Measurements from ENCODE around the gene TRPV4.

Gene TRPV4

GRCh38 chr12:109738878-109739665, 94.1 kb downstream of the TRPV4 start:
- no peak for DNase-seq

- no peak for DNase-seq
These were observed 95.0 kb downstream of the TRPV4 start for GRCh38 chr12:109738209-109738608.

GRCh38 chr12:109737631-109738030, 95.6 kb downstream of the TRPV4 start:
- DNase-seq = peak; percentile 54

- no peak for DNase-seq
These were observed 96.1 kb downstream of the TRPV4 start for GRCh38 chr12:109737126-109737525.

- peak; percentile 46 for DNase-seq
These were observed 96.6 kb downstream of the TRPV4 start for GRCh38 chr12:109736552-109737108.

GRCh38 chr12:109735825-109736551, 97.2 kb downstream of the TRPV4 start:
- no peak for DNase-seq

GRCh38 chr12:109735051-109735521, 98.1 kb downstream of the TRPV4 start:
- DNase-seq = no peak

- DNase-seq = no peak
These were observed 98.8 kb downstream of the TRPV4 start for GRCh38 chr12:109734219-109735000.
